ENCODE measurements around the gene GALNT6.
A peak's percentile ranks its signal among the peaks of the same experiment; 100 is the strongest.

Gene GALNT6

DNA sequence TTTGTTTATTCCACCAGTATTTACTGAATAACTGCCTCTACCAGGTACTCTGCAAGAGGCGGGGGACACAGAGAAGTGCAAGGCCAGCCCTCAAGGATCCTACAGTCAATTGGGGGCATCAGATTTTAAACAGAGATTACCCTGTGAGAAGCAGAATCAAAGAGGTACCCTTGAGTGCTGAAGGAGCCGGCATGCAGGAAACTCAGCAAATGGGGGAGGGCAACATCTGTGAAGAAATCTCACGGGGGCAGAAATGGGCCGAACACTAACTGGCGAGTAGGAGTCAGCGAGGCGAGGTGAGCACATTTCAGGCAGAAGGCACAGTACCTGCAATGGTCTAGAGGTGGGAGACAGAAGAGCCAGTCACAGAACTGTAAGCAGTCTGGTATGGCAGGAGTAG lies 9.0 kb downstream of the GALNT6 start:
- no peak for DNase-seq (ENCODE audit: low read depth)

DNA sequence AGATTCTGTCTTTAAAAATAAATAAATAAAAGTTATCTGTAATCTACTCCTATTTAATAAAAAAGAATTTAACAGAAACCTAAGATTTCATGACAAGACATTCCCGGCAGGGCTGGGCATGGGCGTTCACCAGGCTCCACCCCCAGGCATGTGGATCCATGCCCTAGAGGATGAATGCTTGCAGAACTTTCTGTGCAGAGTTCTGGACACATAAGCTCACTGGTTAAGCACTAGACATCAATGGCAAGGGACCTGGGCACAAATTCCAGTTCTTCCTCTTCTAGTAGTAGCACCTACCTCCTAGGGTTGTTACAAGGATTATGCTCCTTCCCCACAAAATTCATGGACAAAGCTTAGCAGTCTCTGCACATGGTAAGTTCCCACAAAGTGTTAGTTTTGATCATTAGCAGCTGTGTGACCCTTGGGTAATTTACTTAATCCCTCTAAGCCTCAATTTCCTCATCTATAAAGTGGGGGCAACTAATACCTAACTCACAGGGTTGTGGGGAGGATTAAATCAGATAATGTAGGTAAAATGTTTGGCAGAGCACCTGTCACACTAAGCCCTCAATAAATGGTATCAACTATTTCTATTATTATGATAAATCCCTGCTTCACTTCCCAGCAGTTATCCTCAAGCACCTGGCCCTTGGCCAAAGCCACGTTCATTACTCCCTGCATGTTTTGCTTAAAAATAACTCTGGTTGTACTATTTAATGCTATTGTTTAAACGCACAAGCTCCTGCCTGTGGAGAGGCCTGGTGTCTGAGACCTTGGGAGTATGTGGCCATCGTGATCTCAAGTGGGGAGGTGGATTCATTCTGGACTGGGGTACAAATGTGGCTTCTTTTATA lies 9.8 kb downstream of the GALNT6 start:
- no peak for DNase-seq (ENCODE audit: low read depth)

DNA sequence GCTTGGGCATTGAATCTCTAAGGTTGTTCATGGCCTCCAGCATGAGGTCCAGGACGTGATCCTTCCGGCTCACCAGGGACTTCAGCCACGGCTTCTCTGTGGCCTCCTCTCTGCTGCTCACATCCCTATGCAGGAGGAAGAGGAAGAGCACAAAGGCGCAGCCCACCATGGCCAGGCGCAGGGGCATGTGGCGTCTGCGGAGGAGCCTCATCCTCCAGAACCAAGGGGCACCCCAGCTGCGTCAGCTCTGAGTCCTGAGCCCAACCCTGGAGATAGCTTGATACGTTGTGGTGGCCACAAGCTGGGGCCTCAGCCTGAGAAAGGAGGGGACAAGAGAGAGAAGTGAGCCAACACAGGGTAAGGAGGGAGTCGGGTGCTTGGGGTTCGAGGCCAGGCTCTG lies 11.6 kb downstream of the GALNT6 start:
- no peak for DNase-seq (ENCODE audit: low read depth)

DNA sequence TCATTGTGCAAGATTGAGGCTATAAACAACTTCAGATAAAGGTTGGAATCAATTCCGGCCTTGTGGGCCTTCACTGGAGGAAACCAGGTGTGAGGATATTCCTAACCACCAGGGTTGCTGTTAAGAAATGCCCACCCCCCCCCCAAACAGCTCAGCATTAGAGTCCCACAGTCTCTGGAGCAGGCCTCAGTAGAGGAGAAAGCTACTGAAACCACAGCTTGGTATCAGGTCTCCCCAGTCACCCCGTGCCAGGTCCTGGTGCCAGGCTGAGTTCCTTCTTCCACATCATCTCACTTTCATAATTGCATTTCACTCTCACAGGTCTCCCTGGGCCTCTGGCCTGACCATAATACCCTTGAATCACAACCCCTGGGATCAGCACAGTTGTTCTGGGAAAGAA lies 12.5 kb downstream of the GALNT6 start:
- no peak for DNase-seq (ENCODE audit: low read depth)

DNA sequence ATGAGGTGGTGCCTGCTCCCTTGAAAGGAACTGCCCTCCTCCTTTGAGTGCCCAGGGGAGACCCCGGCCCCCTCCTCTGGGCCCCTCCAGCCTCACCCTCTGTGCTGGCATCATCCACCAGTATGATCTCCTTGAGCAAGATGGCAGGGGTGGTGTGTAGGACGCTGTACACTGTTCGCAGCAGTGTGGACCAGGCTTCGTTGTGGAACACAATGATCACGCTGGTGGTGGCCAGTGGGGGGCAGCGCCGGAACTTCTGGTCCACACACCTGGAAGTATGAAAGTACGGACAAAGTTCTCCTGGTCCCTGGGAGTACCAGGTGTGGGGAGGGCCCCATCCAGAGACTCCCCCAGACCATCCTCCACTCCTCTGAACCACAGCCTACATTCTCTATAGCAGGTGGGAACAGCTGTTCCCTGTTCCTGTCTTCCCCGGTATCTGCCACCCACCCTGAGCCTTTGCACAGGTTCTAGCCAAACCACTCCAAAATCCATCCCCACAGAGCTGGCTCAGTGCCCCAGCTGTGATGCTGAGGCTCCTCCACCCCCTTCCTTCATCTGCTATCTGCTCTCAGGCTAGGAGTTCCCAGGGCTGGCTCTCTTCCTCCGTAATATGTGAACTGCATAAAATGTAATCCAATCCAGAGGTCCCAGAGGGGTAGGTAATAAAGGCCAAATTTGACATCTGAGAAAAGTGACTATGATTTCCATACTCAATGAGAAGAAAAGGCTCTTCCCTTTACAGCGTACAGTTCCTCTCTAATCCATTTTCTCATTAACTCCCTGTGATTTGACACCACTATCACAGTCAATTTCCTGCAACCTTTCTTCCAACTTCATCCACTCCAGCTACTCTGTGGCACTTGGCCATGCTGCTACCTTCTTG lies 13.9 kb downstream of the GALNT6 start:
- no peak for DNase-seq (ENCODE audit: low read depth)

DNA sequence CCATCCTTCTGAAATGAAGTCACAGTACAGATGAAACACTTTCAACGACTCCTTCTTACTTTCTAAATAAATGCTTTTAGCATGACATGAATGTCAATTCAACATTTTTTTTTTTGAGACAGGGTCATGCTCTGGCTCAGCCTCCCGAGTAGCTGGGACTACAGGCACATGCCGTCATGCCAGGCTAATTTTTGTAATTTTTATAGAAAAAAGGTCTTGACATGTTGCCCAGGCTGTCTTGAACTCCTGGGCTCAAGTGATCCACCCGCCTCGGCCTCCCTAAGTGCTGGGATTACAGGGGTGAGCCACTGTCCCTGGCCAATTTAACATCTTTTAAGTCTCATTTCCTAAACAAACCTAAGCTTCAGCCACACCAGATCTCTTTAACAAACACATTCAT lies 16.4 kb downstream of the GALNT6 start:
- DNase-seq (ENCODE audit: low read depth): no peak

DNA sequence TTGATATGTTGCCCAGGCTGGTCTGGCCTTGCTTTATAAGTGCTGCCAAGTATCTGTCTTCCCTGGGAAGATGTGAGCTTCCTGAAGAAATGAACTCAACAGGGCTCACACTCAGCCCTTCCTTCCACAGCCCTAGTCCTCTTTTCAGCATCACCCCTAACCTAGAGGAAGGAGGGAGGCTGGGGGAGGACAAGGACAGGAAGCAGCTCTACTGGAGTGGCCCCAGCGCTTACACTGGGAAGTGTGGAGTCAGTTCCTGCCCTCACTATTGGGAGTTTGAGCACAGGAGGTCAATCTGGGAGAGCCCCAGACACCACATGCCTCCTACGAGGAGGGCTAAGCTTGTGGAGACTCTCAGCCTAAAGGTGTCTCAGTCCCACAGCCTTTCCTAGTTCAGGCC lies 16.8 kb downstream of the GALNT6 start:
- DNase-seq (ENCODE audit: low read depth): no peak

DNA sequence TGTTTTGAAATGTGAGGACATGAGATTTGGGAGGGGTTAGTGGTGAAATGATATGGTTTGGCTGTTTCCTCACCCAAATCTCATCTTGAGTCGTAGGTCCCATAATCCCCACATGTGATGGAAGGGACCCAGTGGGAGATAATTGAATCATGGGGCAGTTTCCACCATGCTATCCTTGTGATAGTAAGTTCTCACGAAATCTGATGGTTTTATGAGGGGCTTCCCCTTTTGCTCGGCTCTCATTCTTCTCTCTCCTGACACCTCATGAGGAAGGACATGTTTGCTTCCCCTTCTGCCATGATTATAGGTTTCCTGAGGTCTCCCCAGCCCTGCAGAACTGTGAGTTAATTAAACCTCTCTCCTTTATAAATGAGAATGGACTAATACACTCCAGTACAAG lies 18.0 kb downstream of the GALNT6 start:
- no peak for DNase-seq (ENCODE audit: low read depth)

DNA sequence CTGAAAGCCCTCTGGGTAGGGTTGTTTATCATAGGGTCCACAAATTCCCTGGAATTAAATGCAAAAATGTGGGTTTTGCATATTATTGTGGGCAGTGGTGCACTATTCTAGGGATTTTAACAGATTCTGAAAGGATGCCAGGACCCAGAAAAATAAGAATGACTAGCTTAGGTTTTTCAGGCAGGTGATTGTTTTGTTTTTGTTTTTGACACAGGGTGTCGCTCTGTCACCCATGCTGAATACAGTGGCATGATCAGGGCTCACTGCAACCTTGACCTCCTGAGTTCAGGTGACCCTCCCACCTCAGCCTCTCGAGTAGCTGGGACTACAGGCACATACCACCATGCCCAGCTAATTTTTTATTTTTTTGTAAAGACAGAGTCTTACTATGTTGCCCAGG lies 19.2 kb downstream of the GALNT6 start:
- no peak for DNase-seq (ENCODE audit: low read depth)

DNA sequence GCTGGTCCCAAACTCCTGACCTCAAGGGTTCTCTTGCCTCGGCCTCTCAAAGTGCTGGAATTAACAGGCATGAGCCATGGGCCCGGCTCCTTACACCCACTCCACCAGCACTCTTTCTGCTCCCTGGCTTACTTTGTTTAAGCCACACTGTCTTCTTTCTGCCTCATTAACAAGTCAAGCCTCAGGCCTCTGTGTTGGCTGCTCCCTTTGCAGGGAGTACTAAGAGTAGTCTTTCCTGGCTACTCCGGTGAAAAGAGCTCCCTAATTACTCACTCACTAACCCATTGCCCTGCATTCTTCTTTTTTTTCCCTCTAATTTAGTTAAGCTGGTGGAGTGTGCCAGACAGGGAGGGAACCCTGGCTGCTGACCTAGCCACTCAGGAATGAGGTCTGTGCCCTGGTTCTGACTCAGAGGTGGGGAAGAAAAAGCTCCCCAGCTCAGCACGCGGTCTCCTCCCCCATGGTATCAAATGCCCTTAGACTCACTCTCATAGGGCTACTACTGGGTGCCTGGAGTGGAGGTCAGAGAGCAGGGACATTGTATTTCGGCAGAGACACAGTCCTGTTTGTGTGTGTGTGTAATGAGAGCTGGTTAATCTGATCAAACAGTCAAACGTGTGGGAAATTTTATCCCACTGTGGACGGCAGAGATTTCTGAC lies 19.8 kb downstream of the GALNT6 start:
- no peak for DNase-seq (ENCODE audit: low read depth)

DNA sequence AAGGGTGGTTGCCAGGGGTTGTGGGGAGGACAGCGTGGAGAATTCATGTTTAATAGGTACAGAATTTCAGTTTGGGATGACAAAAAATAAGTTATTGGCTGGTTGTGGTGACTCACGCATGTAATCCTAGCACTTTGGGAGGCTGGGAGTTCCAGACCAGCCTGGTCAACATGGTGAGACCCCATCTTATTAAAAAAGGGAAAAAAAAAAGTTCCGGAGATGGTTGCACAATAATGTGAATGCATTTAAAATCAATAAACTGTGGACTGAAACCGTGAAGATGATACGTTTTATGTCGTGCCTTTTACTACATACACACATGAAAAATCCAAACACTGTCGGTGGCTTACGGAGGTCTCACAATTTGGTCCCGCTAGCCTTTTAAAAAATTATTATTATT lies 20.5 kb downstream of the GALNT6 start:
- no peak for DNase-seq (ENCODE audit: low read depth)

DNA sequence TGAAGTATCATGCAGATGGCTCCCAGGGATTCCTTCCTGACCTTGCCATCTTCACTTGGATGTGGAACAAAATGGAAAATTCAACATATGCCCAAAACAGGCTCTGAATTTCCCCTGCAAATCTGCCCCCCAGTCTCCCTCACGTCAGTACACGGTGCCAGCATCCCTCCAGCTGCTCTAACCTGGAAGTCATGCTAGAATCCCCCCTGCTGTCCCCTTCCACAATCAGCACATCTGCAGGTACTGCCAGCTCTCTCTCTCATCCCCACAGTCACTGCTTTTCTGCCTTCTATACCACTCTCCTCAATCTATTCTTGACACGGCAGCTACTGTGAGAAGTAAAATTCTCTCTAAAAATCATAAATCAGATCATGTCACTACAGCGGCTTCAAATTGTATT lies 21.6 kb downstream of the GALNT6 start:
- no peak for DNase-seq (ENCODE audit: low read depth)

DNA sequence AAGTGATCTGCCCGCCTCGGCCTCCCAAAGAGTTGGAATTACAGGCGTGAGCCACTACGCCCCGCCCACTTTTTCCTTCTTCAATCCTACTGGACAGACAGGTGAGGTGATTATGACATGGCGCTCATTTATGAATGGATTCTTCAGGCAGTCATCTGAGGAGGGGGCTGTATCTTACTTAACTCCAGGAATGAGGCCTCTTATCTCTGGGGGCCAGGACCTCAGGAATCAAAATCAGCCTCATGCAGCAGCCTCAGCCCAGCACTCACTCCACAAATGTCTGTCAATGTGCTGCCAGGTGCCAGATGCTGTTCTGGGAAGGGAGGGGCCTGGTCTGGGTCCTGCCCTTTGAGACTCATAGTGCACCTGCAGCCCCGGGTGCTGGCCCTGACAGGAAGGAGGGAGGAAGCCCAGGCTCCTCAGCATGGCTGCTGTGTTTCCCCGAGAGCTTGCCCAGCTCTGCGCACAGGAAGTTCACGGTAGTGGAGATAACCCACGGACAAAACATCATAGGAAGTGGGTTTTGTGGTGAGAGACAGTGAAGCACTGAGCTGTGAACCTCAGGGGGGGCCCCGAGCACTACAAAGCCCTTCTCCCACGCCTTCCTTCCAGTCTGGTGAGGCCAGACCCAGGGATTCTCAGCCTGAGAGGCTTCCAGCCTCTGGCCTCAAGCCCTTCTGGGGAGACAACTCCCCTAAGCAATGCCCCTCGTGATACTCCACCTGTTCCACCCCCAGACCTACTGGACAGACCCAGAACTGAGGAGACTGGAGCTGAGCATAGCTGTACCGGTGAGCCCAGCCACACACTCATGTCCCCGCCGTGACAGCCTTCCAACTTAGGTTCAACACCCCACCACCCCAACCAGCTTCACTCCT lies 22.3 kb downstream of the GALNT6 start:
- peak; percentile 76 for DNase-seq (ENCODE audit: low read depth)

DNA sequence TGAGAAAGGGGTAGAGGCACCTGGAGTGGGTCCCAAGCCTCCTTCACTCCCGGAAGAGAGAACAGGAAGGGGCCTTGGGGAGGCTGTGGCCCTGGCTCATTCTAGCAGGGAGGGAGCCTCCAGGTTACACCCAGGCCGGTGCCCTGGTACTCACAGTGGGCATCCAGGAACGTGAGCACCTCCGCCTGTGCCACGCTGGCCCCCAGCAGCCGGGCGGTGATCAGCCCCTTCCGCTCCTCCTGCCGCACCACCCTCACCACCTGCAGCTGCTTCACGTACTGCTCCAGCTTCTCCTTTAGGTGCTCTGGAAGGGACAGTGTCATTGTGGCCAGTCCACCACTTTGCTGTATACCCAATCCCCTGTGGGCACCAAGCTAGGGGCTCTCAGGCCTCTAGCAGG lies 25.9 kb downstream of the GALNT6 start:
- no peak for DNase-seq (ENCODE audit: low read depth)

DNA sequence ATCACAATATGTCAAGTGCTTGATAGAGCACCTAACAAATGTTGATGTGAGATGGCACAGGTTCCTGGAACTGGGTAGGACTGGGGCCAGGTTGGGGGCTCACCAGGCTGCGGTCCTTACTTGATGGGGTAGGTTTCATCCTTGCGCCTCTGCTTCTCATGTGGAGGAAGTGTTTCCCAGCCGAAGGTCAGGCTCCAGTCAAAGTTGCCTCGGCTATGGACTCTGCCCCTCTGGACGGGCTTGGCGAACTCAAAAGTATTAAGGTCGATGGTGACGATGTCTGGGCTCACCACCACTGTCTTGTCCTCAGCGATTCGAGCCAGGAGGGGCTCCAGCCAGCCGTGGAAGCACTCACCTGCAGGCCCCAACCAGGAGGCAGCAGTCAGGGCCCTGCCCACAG lies 27.2 kb downstream of the GALNT6 start:
- no peak for DNase-seq (ENCODE audit: low read depth)

DNA sequence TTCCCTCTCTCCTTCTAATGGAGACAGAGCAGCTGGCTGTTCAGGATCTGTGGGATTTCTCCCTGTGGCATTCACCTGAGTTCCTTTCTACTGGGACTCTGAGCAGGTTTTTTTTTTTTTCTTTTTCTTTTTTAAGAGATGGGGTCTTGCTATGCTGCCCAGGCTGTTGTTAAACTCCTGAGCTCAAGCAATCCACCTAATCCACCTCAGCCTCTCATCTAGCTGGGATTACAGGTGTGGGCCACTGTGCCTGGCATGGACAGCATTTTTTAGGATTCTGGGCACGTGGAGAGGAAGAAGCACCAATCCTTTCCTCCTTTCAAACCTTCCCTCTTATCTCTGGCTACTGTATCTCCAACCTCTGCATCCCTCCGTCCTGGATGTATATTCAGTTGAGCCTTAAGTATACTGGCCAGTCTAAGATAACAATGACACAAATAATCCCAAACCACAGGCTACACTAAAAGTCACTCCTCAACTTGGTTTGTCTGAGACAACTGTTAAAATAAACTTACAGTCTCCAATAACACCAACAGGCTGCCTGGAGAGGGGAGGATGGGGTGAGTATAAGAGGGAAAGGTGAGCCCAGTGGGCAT lies 28.4 kb downstream of the GALNT6 start:
- DNase-seq (ENCODE audit: low read depth): no peak

DNA sequence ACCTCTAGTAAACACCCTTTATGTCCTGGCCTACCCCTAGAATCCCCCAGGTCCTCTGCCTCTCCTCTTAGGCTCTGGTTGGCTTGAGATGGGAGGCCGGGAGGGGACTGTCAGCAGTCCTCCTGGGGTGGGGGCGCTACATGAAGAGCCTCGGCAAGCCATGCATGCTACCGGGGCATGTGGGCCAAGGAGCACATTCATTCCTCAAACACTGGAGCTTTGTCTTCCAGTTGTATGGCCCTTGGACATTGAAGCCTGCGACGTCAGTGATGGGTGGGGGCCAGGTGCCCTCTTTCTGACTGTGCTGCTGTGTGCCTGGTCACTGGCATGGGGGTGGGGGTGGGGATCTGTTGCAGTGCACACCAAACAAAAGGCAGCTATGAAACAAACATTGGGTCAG lies 28.9 kb downstream of the GALNT6 start:
- DNase-seq (ENCODE audit: low read depth): no peak

DNA sequence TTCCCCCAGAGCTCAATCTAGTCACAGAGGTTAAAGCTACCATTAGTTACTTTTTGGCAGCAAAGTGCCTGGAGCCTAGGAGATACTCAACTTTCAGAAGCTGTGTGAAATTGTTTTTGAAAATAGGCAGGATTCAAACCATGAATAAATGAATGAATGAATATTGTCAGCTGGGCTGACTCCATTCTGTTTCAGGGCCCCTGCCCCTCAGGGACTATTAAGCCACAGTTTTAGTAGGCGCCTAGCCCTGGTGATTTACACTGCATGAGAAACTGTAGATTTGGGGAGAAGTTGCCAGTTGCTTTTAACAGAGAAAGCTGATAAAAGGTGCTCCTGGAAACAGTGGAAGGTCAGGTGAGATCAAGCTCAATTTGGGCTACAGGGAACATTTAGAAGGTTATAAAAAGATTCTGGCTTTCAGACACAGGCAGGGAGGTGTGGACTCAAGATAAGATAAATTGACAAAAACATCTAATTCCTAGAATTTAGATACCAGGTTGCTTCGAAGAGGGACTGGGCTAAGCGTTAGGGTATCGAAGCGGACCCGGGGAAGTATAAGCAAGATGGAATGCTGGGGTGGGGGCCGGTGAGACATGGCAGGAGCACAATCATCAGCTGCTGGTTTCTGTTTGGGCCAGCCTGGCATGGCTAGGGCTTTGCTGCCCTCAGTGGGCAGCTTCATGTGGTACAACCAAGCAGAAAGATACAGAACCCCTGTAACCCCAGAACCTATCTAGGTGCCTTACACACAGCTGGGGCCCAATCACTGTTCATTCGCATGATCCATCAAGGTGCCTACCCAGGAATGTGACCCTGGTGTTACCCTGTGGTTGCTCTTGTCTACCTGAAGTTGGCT lies 29.8 kb downstream of the GALNT6 start:
- no peak for DNase-seq (ENCODE audit: low read depth)

DNA sequence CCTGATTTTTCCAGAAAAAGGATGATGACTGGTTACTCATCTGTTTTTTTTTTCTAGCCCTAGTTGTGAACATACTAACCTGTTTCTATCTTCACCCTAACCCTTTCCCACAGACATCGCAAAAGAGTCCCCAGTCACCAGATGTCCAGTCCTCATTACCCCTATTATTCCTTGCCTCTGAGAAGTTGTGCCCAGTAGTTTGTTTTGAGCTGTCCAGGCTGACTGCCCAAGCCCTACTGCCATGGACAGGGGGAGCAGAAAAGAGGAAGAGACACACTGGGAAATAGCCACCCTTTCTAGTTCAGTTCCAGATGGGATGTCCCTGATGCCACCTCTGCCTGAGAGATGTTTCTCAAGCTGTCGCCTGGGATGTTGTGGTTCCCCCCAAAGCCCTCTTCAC lies 30.9 kb downstream of the GALNT6 start:
- no peak for DNase-seq (ENCODE audit: low read depth)

DNA sequence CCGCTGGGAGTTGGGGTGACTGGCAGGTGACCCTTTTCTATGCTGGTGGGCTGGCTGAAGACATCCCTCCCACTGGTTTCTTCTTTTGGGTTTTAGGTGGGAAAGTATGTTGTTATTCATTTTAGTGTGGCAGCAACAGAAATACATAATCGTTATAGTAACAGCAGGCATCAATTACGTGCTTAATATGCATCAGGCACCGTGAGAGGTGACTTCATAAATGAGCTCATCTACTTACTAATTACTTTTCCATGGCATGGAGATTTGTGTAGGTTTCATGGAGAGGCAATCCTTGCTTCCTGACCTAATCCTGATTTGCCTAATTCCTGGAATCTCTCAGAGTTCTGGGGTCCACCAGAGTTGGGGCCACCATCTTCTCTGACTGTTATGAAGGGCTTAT lies 31.4 kb downstream of the GALNT6 start:
- no peak for DNase-seq (ENCODE audit: low read depth)
